Caki2 (cell line): ENCODE measurements around the gene USP2. TPM values are rescaled to one million over a fixed set of nuclear protein-coding genes. Genes with fewer than 3 reads are reported as not detected.

Experiments
- total RNA-seq: library from RNA; depleted of rRNA; stranded (reverse); fragments of >200 nt; shearing (Covaris generic); gene quantifications from 2 replicates; pipeline ENCODE4 v1.2.3, GENCODE V29; 2014; ENCODE audit warnings: low replicate concordance; rRNA removed

The USP2 gene
- total RNA-seq, 1 experiment from 2014 or later = 3.7 TPM

Other genes with a start within 250 kb of the USP2 start
- gene ABCG4, start 232.6 kb downstream of the USP2 start, total RNA-seq = not detected in 2 replicates
- gene NLRX1, start 213.0 kb downstream of the USP2 start, total RNA-seq = 35.8 and 43.3 TPM in 2 replicates
- 0.61 and 0.95 TPM in 2 replicates for gene NHERF4, start 196.2 kb downstream of the USP2 start, total RNA-seq
- 3.7 and 6.4 TPM in 2 replicates for gene CBL, start 175.4 kb downstream of the USP2 start, total RNA-seq
- 0.27 TPM in 1 of 2 replicates, not detected in the other for gene MCAM, start 64.6 kb downstream of the USP2 start, total RNA-seq
- 8.0 and 13.4 TPM in 2 replicates for gene RNF26, start 47.2 kb downstream of the USP2 start, total RNA-seq
- not detected in 2 replicates for gene C1QTNF5, start 40.8 kb downstream of the USP2 start, total RNA-seq
- not detected in 2 replicates for gene MFRP, start 35.0 kb downstream of the USP2 start, total RNA-seq
- gene THY1, start 41.5 kb upstream of the USP2 start, total RNA-seq = 0.10 TPM in 1 of 2 replicates, not detected in the other